ENCODE measurements around the gene SKI.

The SKI gene

DNA sequence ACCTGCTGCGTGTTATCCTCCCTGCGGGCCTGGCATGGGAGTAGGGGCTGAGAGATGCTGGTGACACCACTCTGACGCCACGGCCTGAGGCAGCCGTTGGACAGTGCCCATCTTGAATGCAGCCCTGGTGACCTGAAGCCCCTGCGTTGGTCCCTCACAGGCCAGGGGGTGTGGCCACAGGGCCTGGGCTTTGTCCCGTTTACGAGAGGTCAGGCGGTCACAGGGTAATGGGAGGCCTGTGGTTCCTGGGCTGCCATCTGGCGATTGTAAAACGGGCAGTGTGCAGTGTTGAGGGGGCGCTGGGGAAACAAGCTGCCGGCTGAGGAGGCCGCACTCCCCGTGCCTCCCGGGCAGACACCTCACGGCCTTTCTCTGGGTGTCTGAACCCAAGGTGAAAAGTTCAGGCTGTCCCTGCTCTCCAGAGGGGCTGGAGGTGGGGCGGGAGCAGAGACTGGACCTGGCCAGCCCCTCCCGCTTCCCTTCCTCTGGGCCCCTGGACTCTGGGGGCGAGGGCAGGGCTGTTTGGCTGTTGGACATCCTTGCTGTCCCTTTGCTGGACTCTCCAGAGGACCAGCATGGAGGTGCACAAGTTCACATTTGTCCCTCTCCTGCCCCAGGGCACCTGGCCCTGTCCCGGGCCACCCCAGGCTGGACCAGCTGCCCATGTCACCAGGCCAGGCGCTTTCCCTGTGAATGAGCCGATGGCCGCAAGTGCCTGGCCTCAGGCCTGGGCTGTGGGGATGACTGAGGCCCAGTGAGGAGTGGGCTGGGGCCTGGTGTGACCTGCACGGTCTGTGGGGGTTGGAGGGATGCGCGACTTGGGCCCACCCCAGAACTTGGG is 42.4 kb downstream of the SKI start:
- ChIA-PET CTCF (no interaction called here), POLR2A (no interaction called here)
- no peak for DNase-seq (ENCODE audit: extremely low spot score)
- TF ChIP-seq, protein P1, sequence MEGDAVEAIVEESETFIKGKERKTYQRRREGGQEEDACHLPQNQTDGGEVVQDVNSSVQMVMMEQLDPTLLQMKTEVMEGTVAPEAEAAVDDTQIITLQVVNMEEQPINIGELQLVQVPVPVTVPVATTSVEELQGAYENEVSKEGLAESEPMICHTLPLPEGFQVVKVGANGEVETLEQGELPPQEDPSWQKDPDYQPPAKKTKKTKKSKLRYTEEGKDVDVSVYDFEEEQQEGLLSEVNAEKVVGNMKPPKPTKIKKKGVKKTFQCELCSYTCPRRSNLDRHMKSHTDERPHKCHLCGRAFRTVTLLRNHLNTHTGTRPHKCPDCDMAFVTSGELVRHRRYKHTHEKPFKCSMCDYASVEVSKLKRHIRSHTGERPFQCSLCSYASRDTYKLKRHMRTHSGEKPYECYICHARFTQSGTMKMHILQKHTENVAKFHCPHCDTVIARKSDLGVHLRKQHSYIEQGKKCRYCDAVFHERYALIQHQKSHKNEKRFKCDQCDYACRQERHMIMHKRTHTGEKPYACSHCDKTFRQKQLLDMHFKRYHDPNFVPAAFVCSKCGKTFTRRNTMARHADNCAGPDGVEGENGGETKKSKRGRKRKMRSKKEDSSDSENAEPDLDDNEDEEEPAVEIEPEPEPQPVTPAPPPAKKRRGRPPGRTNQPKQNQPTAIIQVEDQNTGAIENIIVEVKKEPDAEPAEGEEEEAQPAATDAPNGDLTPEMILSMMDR (IDR thresholded peaks at IDR 0.05; ENCODE audit: control extremely low read depth, extremely low read depth, low read depth, missing control alignments): no peak

DNA sequence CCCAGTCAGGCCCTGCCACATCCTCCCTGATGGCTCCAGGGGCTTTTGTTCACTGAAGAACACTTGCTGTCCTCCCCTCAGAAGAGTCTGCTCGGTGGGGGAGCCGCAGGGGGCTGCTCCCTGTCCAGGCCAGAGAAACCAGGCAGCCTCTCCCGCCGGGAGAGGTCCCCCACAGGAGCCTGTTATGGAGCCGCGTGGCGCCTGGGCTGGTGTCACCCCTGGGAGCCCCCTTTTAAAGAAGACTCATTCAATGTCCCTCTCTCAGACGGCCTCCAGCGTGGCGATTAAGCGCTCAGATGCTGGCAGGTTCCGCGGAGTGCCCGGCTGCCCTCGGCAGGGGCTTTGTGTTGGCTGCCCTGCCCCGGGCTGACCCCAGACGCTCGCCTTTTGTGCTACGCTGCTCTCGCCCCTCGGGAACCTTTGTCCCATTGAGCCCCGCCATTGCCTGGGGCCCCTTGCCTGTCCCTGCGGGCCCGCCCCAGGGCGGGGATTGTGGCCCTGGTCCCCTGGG is 43.1 kb downstream of the SKI start:
- no peak for DNase-seq (ENCODE audit: extremely low spot score)
- ChIA-PET POLR2A (no interaction called here), CTCF (no interaction called here)
- TF ChIP-seq, protein P1 (IDR thresholded peaks at IDR 0.05; ENCODE audit: control extremely low read depth, extremely low read depth, low read depth, missing control alignments): no peak

DNA sequence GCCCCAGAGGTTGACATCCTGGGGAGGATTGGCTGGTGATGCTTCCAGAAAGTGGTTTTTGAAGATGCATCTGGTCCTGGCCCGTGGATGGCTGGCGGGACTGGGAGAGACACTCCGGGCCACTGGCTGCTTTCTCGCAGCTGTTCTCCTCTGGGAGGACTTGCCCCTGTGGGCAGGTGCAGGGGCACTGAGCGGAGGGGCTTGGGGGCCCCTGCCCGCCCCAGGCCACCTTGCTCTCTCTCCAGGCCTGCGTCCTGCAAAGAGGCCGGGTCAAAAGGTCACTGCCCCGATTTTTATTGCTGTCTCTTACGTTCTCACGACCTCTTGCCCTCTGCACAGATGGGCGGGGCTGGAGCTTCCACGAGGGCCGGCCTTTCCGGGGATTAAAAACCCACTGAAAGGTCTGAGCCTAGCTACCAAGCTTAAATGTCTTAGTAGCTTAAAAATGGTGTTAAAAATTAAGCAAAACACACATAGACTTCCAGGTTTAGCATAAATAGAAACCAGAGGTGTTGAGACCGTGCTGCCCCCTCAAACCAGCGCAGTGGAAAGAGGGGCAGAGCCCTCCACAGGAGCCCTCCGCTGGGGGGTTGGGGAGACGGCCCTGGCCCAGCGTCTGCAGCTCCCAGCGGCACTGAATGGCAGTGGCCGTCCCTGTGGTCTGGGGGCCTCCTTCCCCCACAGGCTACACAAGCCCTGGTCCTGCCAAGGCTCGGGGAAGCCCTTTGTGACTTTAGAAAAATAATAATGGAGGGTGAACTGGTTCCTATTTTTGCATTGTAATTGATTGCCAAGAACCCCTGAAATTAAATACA is 43.9 kb downstream of the SKI start:
- POLR2A ChIA-PET: no interaction called here
- TF ChIP-seq, protein P1 (IDR thresholded peaks at IDR 0.05; ENCODE audit: control extremely low read depth, extremely low read depth, low read depth, missing control alignments): no peak
- DNase-seq (ENCODE audit: extremely low spot score): no peak
- CTCF ChIA-PET: no interaction called here

DNA sequence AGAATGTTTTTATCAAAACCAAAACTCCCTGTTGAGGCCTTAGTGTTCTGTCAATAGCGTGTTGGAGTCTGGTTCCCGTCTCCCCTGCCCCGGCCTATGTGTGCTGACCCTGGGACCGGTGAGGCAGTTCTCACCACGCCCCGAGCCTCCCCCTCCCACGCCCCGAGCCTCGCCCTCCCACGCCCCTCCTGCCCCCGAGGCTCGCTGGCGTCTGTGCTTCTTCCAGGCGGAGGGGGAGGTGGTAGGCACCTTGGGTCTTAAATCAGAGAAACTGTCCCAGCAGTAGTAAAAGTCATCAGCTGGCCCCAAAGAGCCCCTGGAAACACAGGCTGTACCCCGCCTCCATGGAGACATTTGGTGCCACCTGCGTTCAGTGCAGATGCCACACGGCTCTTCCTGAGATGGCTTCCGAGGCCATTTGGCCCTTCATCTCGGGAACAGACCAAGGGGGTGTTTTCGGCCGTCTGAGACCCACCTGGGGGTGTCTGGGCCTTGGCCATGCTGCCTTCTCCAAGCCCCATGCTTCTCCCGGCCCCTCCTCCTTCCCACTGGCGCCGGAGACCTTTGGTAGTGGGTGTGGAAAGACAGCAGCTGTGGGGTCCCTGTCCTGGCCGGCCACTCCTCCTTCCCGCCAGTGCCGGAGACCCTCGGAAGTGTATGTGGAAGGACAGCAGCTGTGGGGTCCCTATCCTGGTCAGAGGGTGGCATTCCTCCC is 44.7 kb downstream of the SKI start:
- CTCF ChIA-PET: interaction anchor here (1.0 kb wide), 1 partner anchor 17 kb away, joined by 3 read pairs; no protein-coding TSS in a partner anchor
- POLR2A ChIA-PET: no interaction called here
- no peak for DNase-seq (ENCODE audit: extremely low spot score)
- TF ChIP-seq, protein P1 (IDR thresholded peaks at IDR 0.05; ENCODE audit: control extremely low read depth, extremely low read depth, low read depth, missing control alignments): no peak

DNA sequence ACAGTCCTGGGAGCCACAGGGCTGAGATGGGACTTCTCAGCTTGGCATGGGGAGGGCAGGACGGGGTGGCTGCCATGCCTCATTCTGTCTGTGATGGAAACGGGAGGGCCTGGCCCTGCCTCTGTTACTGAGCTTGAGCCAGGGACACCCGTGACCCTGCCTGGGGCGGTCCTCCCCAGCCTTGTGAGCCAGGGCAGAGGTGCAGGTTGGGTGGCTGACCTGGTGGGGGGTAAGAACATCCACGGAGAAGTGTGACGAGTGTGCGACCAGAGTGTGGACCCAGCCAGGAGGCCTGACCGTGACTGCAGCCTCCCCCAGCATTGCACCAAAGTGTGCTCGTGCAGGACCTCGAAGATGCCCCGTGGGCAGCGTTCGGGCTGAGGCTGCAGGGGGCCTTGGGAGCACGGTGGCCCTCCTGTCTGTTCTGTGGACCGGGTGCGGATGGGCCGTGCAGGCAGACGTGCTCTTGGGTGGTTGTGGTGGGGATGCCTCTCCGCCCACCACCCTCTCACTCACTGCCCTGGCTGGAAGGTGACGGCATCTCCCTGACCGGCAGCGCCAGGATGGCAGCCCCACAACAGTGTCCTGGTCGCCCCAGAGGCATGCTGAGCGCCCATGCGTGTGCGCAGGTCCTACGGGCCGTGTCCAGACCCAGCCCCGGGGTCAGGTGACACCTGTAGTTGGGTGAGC is 45.4 kb downstream of the SKI start:
- DNase-seq (ENCODE audit: extremely low spot score): no peak
- ChIA-PET CTCF (interaction anchor here (1.0 kb wide), 1 partner anchor 18 kb away, joined by 3 read pairs; no protein-coding TSS in a partner anchor), POLR2A (no interaction called here)
- TF ChIP-seq, protein P1 (IDR thresholded peaks at IDR 0.05; ENCODE audit: control extremely low read depth, extremely low read depth, low read depth, missing control alignments): no peak
